Renal pelvis (tissue), 3 donors: ENCODE measurements around the gene BEND7. TPM values are rescaled to one million over a fixed set of nuclear protein-coding genes. Genes with fewer than 3 reads are reported as not detected.

ENCODE experiments used
- polyA plus RNA-seq, 3 donors: library from polyadenylated mRNA; unstranded; fragments of 120-200 nt; gene quantifications; one replicate each; pipeline ENCODE4 v1.2.1, GENCODE V29; 2013; ENCODE audit not compliant: insufficient read length in 3 of 3

The BEND7 gene
- polyA plus RNA-seq, 3 donors = 28.4 to 45.3 (median 37.0) TPM

Other genes with a start within 250 kb of the BEND7 start
- gene PHYH, start 228.9 kb downstream of the BEND7 start, polyA plus RNA-seq = 10 to 100 TPM; 24.3 to 44.9 (median 36.5) TPM
- gene SEPHS1, start 180.7 kb downstream of the BEND7 start, polyA plus RNA-seq = 100 to 1,000 TPM; 114 to 129 (median 127) TPM
- gene PRPF18, start 58.0 kb upstream of the BEND7 start, polyA plus RNA-seq = 10 to 100 TPM; 22.6 to 24.1 (median 23.5) TPM